ENCODE results near the gene PPM1J.
"Not testable (repeated sequence)": the region's sequence is repeated elsewhere in the genome, so short reads cannot be mapped to it uniquely, and the experiment has no call there.

The PPM1J gene

GRCh38 chr1:112715264-112716053 lies at the start of gene PPM1J:
TSS of gene PPM1J (minus strand) at chr1:112715332. CDS start at chr1:112715301, 31 bp downstream.
- in situ Hi-C loops (cut with HindIII; ENCODE audit: low sequenced_read_pairs), result loop anchor here (5.0 to 10.0 kb wide), 5 partner anchors 59 to 317 kb away; partner anchors contain the start of genes CAPZA1 and ST7L

DNA sequence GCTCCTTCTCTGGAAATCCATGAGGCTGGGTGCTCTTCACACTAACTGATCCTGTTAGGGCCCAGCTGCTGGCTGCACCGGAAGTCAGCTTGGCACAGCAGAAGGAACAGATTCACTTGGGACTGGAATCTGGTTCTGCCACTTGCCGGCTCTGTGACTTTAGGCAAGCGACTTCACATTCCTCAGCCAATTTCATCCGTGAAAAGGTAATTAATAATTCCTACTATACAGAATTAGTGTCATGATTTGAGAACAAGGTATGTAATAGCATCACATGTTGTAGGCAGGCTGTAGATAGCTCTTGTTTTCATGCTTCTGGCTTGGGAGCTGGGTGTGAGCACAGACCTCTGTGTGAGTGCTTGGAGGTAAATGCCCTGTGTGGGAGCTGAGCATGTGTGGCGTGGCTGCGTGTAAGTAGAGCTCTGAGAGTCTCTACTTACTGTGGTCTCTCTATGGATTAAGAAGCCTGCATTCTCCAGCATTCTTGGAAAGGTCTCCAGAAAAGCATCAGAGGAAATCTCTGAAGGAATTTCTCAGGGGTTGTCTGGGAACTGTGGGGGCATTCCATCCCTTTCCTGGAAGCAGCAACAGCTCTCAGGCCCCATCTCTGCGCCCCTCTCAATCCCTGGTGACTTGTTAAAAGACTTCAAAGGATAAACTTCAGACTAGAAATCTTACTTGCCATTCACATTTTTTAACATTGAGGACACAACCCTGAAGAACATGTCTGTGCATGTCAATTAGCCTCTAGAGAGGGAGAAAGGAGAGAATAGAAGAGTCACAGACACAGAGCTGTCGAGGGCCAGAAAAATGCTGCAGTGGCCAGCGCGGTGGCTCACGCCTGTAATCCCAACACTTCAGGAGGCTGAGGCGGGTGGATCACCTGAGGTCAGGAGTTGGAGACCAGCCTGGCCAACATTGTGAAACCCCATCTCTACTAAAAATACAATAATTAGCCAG lies 47.7 kb upstream of the PPM1J start:
- in situ Hi-C loops (cut with HindIII; ENCODE audit: low sequenced_read_pairs), result no loop called here

- in situ Hi-C loops (cut with HindIII; ENCODE audit: low sequenced_read_pairs), result no loop called here
Observed at GRCh38 chr1:112761714-112762480, 46.8 kb upstream of the PPM1J start.

DNA sequence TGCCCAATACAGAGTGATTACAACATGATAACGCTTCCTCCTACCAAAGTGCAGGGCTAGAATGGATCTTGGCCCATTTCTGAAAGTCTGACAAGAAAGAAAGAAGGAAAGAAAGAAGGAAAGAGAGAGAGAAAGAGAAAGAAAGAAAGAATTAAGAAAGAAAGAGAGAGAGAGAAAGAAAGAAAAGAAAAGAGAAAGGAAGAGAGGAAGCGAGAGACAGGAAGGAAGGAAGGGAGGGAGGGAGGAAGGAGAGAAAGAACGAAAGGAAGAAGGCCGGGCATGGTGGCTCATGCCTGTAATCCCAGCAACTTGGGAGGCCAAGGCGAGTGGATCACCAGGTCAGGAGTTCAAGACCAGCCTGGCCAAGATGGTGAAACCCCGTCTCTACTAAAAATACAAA lies 44.1 kb upstream of the PPM1J start:
- in situ Hi-C loops (cut with HindIII; ENCODE audit: low sequenced_read_pairs), result no loop called here

DNA sequence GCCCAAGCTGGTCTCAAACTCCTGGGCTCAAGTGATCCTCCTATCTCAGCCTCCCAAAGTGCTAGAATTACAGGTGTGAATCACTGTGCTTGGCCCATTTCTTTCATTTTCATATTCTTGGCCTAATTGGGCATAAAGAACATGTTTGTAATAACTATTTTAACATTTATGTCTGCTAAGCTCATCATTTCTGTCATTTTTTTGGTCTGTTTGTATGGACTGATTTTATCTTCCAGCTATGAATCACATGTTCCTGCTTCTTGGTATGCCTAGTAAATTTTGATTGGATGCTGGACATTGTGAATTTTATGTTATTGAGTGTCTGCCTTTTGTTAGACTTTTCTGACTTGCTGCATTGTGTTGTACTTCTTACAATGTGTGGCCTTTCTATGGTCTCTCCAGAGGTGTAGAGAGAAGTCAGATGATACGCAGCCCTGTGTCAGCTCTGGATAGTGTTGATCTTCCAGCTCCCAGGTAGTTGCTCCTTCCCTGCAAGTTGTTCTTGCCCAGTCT lies 39.0 kb upstream of the PPM1J start:
- in situ Hi-C loops (cut with HindIII; ENCODE audit: low sequenced_read_pairs), result no loop called here

- in situ Hi-C loops (cut with HindIII; ENCODE audit: low sequenced_read_pairs), result no loop called here
Observed at GRCh38 chr1:112748396-112748795, 33.3 kb upstream of the PPM1J start.

- in situ Hi-C loops (cut with HindIII; ENCODE audit: low sequenced_read_pairs), result no loop called here
Observed at GRCh38 chr1:112744009-112744578, 29.0 kb upstream of the PPM1J start.

DNA sequence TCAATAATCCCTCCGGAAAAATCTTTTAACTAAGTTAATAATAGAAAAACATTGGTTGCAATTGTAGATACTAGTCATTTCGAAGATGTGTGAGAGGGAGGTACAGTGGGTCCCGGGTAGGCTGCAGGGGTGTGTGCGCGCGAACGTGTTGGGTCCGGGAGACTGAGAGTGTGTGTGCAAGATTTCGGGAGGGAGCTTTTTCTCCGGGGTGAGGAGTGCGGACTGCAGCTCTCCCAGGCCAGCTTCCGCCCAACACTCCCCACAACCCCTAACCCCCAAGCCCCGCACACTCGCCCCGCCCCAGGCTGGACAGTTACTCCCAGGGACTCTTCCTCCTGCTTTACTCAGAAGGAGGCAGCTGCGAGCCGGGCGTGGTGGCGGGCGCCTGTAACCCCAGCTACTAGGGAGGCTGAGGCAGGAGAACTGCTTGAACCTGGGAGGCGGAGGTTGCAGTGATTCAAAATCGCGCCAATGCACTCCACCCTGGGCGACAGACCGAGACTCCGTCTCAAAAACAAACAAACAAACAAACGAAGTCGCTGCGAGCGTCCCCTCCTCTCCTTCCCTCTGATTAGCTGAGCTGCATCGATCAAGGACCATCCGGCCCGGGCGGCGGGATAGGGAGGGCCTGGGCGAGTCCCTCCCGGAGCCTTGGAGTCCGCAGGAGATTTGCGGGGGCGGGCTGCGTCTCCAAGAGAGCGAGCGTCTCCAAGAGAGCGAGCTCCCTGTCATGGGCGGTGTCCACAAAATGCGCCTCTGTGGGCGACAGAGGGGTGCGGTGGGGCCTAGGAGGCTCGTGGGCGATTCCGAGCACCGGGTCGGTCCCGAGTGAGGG lies 28.3 kb upstream of the PPM1J start:
- in situ Hi-C loops (cut with HindIII; ENCODE audit: low sequenced_read_pairs), result no loop called here

DNA sequence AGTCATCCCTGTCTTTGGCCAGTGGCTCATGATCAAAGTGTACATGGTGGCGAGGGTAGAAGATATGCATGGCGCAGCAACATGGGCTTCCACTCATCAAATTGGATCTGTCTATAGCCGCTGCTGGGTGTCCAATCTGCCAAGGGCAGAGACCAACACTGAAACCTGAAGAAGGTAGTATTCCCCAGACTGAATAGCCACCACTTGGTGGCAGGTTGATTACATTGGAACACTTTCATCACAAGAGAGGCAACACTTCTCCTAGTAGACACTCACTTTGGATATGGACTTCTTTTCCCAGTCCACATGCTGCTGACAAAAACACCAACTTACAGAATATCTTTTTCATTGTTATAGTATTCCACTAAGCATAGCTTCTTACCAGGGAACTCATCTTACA lies 22.4 kb upstream of the PPM1J start:
- in situ Hi-C loops (cut with HindIII; ENCODE audit: low sequenced_read_pairs), result no loop called here

- in situ Hi-C loops (cut with HindIII; ENCODE audit: low sequenced_read_pairs), result no loop called here
Observed at GRCh38 chr1:112735752-112736151, 20.6 kb upstream of the PPM1J start.

DNA sequence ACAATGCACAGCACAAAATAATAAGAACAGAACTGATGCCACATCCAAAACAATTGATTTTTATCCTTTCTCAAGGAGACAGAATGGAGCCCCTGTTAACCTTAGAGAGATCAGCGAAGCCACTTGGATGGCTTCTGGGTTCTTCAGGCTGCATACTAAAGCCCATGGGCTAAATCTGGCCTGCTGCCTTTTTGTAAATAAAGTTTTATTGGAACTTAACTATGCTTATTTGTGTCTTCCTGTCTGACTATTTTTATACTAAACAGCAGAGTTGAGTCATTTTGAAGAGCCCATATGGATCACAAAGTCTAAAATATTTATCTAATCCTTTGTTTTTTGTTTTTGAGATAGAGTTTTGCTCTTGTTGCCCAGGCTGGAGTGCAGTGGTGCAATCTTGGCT lies 16.3 kb upstream of the PPM1J start:
- in situ Hi-C loops (cut with HindIII; ENCODE audit: low sequenced_read_pairs), result no loop called here

DNA sequence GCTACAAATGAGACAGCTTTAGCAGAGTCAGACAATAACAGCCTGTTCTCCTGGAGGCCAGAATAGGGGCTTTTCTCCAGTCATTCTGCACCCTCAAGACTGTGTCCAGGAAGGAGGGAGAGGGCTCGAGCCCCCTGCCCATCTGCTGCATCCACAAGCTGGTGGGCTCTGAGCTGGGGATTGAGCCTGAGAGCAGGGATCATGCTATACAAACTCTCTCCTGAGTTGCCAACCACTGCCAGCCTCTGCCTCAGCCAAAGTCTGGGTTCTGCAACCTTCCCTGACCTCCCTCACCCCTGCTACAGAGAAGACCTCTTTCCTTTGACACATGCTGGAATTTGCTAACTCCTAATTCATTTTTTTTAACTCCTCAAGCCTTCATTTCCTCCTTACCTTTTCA lies 14.8 kb upstream of the PPM1J start:
- in situ Hi-C loops (cut with HindIII; ENCODE audit: low sequenced_read_pairs), result no loop called here

GRCh38 chr1:112729011-112729410 lies 13.9 kb upstream of the PPM1J start:
- in situ Hi-C loops (cut with HindIII; ENCODE audit: low sequenced_read_pairs), result not testable (repeated sequence)

DNA sequence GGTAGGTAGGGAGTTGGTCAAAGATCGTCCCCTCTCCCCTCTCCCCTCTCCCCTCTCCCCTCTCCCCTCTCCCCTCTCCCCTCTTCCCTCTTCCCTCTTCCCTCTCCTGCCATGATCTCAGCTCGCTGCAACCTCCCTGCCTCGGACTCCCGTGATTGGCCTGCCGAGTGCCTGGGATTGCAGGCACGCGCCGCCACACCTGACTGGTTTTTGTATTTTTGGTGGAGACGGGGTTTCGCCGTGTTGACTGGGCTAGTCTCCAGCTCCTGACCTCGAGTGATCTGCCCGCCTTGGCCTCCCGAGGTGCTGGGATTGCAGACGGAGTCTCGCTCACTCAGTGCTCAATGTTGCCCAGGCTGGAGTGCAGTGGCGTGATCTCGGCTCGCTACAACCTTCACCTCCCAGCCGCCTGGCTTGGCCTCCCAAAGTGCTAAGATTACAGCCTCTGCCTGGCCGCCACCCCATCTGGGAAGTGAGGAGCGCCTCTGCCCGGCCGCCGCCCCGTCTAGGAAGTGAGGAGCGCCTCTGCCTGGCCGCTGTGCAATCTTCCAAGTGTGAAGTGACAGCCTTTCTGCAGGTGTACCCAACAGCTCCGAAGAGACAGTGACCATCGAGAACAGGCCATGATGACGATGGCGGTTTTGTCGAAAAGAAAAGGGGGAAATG lies 13.3 kb upstream of the PPM1J start:
- in situ Hi-C loops (cut with HindIII; ENCODE audit: low sequenced_read_pairs), result not testable (repeated sequence)

DNA sequence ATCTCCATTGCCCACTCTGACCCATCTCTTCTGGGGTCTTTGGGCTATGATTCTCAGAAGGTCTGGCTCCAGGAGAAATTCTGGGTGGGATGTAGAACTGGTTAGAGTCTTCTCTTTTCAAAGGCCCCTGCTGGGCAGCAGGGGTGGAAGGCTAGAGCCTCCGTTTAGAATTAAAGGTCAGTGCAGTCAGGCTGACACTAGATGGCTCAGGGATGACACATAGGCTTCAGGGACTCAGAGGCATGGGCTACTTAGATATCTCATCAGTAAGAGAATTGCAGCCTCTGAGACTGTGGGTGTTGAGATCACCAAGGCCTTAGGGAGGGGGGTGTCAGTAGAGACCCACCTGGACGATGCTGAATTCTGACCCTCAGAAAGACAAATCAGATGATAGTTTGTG lies 12.6 kb upstream of the PPM1J start:
- in situ Hi-C loops (cut with HindIII; ENCODE audit: low sequenced_read_pairs), result no loop called here

DNA sequence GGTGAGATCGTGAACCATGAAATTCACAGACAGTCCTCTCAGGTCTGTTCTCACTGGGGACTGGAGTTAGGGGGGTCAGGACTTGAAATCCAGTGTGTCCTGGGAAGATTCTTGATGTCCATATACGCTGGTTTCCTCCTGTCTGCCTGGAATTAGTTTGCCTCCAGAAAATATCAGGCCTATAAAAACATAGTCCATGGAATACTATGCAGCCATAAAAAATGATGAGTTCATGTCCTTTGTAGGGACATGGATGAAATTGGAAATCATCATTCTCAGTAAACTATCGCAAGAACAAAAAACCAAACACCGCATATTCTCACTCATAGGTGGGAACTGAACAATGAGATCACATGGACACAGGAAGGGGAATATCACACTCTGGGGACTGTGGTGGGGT lies 9.1 kb upstream of the PPM1J start:
- in situ Hi-C loops (cut with HindIII; ENCODE audit: low sequenced_read_pairs), result not testable (repeated sequence)

GRCh38 chr1:112723511-112723839 lies 8.3 kb upstream of the PPM1J start:
- in situ Hi-C loops (cut with HindIII; ENCODE audit: low sequenced_read_pairs), result no loop called here

DNA sequence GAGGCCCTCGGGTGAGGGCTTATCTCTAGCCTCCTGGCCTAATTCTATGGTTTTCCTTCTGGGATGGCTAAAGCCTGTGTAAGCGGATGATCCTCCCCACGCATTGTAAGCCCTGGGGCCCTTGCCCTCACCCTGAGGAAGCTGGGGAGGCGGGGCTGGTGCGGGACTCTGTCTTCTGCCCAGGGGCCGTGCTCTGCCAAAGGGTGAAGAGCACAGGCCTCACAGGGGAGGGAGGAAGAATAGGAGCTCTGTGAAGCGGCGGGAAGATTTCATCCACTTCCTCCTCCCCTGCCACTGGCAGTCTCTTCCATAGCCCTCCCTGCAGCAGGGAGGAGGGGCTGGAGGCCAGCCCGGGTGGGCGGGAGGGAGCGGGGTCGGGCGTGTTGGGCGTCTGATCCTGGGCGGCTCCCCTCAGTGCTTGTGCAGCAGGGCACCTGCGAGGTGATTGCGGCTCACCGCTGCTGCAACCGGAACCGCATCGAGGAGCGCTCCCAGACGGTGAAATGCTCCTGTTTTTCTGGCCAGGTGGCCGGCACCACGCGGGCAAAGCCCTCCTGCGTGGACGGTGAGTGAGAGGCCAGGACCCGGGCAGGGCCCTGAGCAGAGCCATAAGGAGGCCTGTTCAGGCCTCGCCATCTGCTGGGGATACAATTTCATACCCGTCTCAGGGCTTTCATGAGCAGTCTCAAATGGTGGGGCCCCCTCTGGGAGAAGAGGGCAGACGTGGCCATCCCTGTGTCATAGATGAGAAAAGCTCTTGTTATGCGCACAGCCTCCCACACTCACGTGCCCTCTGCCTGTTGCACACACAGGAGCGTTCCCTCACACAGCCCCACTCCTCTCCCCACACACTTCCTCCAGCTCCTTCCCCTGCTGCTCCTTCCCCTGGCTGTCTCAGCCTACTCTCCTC lies 7.7 kb upstream of the PPM1J start:
- in situ Hi-C loops (cut with HindIII; ENCODE audit: low sequenced_read_pairs), result no loop called here
